AG10803 (cell line): ENCODE results near the gene ESF1.

ENCODE experiments used
- DNase-seq: peaks from one replicate; pipeline ENCODE4 v3.0.0; 2010; ENCODE audit warnings: low read depth
- H3K4me3 ChIP-seq: 2 replicates; pipeline ENCODE4 v1.5.1; 2011; ENCODE audit warnings: mild to moderate bottlenecking, low read length, control low read depth
- CTCF ChIP-seq: conservative IDR thresholded peaks from 2 replicates; pipeline ENCODE4 v1.5.1; 2011; ENCODE audit warnings: mild to moderate bottlenecking, low read length, control low read depth, inconsistent platforms

ESF1 gene

DNA sequence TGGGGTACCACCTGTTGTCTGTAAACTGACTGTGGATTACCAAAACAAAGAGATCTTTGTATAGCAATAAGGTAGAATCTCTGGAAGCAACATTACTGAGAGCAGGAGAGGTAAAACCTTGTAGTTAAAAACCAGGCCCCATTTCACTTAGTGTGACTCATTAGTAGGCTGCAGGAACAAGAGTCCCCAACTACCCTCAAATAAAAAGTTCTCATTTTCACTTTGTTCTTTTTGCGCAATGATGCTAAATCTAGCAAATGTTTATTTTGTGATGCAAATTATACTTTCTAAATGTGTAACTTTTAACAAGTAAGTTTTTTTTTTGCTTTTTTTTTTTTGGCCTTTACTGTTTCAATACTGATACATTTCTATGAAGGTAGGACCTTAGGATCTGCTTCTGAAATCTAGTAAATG, 67.1 kb downstream of the ESF1 start:
- TF ChIP-seq CTCF, result no peak
- DNase-seq, result no peak
- no peak overlapping the region for H3K4me3 ChIP-seq

DNA sequence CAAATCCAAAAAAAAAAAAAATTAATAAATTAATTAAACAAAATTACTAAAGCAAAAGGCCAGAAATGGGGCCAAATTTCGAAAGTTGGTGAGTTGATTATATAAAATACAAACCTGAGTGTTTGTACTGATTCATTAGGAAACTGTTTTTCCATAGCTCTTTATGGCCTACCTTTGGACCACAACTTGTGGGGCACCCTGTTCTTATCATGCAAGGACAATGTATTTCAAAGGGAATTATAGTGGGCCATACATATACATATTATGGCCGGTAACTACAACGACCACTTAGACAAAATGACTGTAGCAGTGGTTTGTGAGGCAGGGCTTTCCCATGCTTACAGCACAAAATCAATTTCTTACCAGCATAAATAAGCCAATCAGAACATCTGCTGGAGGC, 69.5 kb downstream of the ESF1 start:
- no peak for DNase-seq
- TF ChIP-seq CTCF, result no peak
- H3K4me3 ChIP-seq, result no peak overlapping the region

DNA sequence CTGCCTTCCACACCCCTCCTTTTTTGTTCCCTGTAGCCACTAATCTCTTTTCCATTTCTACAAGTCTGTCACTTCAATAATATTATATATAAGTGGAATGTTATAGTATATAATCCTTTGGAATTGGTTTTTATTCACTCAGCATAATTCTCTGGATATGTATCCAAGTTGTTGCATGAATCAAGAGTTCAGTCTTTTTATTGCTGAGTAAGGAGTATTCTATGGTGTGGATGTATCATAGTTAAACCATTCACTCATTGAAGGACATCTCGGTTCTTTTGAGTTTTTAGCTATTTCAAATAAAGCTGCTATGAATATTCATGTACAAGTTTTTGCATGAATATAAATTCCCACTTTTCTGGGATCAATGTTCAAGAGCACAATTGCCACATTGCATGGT, 76.5 kb downstream of the ESF1 start:
- DNase-seq, result no peak
- no peak for TF ChIP-seq CTCF
- H3K4me3 ChIP-seq, result no peak overlapping the region

- DNase-seq, result no peak
- TF ChIP-seq CTCF, result no peak
- no peak overlapping the region for H3K4me3 ChIP-seq
Measured at GRCh38 chr20:13703265-13703664, 81.5 kb downstream of the ESF1 start.

DNA sequence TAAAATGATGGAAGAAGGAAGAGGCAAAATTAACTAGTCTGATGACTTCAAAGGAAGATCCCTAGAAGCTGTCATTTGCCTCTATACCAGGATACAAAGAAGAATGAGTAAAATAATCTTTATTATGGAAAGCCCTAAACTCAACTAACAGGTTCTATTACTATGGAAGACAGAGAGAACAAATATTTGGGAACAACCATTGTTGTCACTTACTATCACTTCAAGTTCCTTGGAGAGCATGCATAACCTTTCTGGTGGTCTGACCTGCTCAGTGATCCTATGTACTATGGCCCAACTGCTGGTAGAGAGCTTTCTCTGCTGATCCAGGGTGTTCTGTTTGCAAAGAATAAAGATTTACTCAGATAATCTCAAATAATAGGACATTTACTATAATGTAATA, 83.2 kb downstream of the ESF1 start:
- no peak for DNase-seq
- no peak for TF ChIP-seq CTCF
- H3K4me3 ChIP-seq, result no peak overlapping the region

GRCh38 chr20:13700761-13701160, 84.0 kb downstream of the ESF1 start:
- H3K4me3 ChIP-seq, result no peak overlapping the region
- DNase-seq, result no peak
- TF ChIP-seq CTCF, result no peak

DNA sequence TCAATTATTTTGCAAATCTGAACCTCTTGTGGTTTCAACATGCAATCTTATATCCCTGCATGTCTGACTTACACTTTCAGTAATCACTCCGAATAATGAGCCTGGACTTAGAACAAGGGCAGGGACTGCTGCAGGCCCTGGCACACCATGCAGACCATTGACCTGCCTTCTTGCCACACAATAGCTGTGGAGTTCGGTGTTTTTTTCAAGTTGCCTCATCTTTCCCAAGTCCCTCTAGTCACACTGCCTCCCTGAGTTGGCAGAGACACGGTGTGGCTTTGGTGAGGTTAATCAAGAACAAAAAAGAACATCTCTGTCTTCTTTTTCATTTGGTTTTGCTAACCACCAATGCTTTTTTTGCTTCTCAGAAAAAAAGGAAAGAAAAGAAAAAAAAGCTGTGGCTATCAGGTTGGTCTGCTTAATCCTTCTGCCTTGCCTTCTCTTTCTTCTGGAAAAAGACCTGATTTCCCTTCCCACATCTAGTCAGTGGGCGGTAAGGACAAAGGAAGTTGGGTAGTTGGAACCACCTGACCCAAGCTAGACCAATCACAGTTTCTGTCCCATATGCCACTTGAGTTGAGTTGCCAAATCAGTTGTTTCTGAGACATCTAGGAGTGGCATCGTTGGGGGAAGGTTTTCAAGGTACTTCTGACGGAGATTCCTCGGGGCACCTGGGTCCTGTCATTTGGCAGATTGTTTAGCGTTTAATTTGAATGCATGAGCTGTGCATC, 90.1 kb downstream of the ESF1 start:
- H3K4me3 ChIP-seq, result no peak overlapping the region
- no peak for DNase-seq
- no peak for TF ChIP-seq CTCF
